Activated T-cell treated with anti-CD3 and anti-CD28 coated beads, Interleukin-2, amount 50 U/mL, for 24 hours (primary cell): Measurements from ENCODE around the gene FAM240A.
A peak's percentile ranks its signal among the peaks of the same experiment; 100 is the strongest.

ENCODE experiments used
- DNase-seq: peaks from one replicate; pipeline ENCODE4 v3.0.0-alpha.2; 2020
- H3K27ac Mint-ChIP-seq: 2 replicates; pipeline ENCODE4 v1.8.0; 2020; ENCODE audit warnings: mild to moderate bottlenecking, mixed read lengths
- H3K27me3 Mint-ChIP-seq: 2 replicates; pipeline ENCODE4 v1.8.0; 2020; ENCODE audit warnings: mixed read lengths
- H3K36me3 Mint-ChIP-seq: 2 replicates; pipeline ENCODE4 v1.8.0; 2020; ENCODE audit warnings: low read depth, mixed read lengths
- H3K4me1 Mint-ChIP-seq: 2 replicates; pipeline ENCODE4 v1.8.0; 2020; ENCODE audit warnings: low read depth, mixed read lengths
- H3K4me3 Mint-ChIP-seq: 2 replicates; pipeline ENCODE4 v1.8.0; 2020; ENCODE audit warnings: mild to moderate bottlenecking, moderate library complexity, mixed read lengths
- H3K9me3 Mint-ChIP-seq: 2 replicates; pipeline ENCODE4 v1.8.0; 2020; ENCODE audit warnings: mixed read lengths

The FAM240A gene

GRCh38 chr3:46660003-46660402, 47.7 kb downstream of the FAM240A start:
- Mint-ChIP-seq H3K4me3 (no peak overlapping the region), H3K27ac (no peak overlapping the region), H3K9me3 (no peaks in the 10 kb centered on the region), H3K36me3 (no peaks in the 10 kb centered on the region), H3K4me1 (no peaks in the 10 kb centered on the region), H3K27me3 (no peaks in the 10 kb centered on the region)
- DNase-seq = peak; percentile 17

- DNase-seq = peak; percentile 27
- Mint-ChIP-seq H3K27ac (no peak overlapping the region), H3K27me3 (no peaks in the 10 kb centered on the region), H3K36me3 (no peaks in the 10 kb centered on the region), H3K4me1 (no peaks in the 10 kb centered on the region), H3K9me3 (no peaks in the 10 kb centered on the region), H3K4me3 (no peak overlapping the region)
Observed at GRCh38 chr3:46660543-46661523, 48.5 kb downstream of the FAM240A start.

GRCh38 chr3:46661776-46662766, 49.7 kb downstream of the FAM240A start:
- Mint-ChIP-seq H3K4me1 (no peaks in the 10 kb centered on the region), H3K36me3 (no peaks in the 10 kb centered on the region), H3K9me3 (no peaks in the 10 kb centered on the region), H3K27me3 (no peaks in the 10 kb centered on the region), H3K4me3 (no peak overlapping the region), H3K27ac (no peak overlapping the region)
- DNase-seq = no peak

GRCh38 chr3:46662771-46663551, 50.6 kb downstream of the FAM240A start:
- Mint-ChIP-seq H3K27me3 (no peaks in the 10 kb centered on the region), H3K4me1 (no peaks in the 10 kb centered on the region), H3K4me3 (no peak overlapping the region), H3K36me3 (no peaks in the 10 kb centered on the region), H3K27ac (no peak overlapping the region), H3K9me3 (no peaks in the 10 kb centered on the region)
- no peak for DNase-seq

GRCh38 chr3:46663591-46664135, 51.3 kb downstream of the FAM240A start:
- DNase-seq = peak; percentile 25
- Mint-ChIP-seq H3K4me3 (no peak overlapping the region), H3K27me3 (no peaks in the 10 kb centered on the region), H3K9me3 (no peaks in the 10 kb centered on the region), H3K4me1 (no peaks in the 10 kb centered on the region), H3K36me3 (no peaks in the 10 kb centered on the region), H3K27ac (no peak overlapping the region)

GRCh38 chr3:46664188-46664970, 52.1 kb downstream of the FAM240A start:
- Mint-ChIP-seq H3K36me3 (no peaks in the 10 kb centered on the region), H3K4me1 (no peaks in the 10 kb centered on the region), H3K27me3 (no peaks in the 10 kb centered on the region), H3K9me3 (no peaks in the 10 kb centered on the region), H3K27ac (no peak overlapping the region), H3K4me3 (no peak overlapping the region)
- peak; percentile 20 for DNase-seq

GRCh38 chr3:46664971-46665762, 52.8 kb downstream of the FAM240A start:
- Mint-ChIP-seq H3K4me3 (no peak overlapping the region), H3K27me3 (no peaks in the 10 kb centered on the region), H3K27ac (no peak overlapping the region), H3K36me3 (no peaks in the 10 kb centered on the region), H3K9me3 (no peaks in the 10 kb centered on the region), H3K4me1 (no peaks in the 10 kb centered on the region)
- DNase-seq = no peak

- H3K27me3 Mint-ChIP-seq = no peaks in the 10 kb centered on the region
- H3K36me3 Mint-ChIP-seq = no peaks in the 10 kb centered on the region
- H3K4me1 Mint-ChIP-seq = no peaks in the 10 kb centered on the region
- no peaks in the 10 kb centered on the region for H3K9me3 Mint-ChIP-seq
- no peak overlapping the region for H3K4me3 Mint-ChIP-seq
- DNase-seq = no peak
- no peak overlapping the region for H3K27ac Mint-ChIP-seq
Observed at GRCh38 chr3:46665763-46666452, 53.6 kb downstream of the FAM240A start.

GRCh38 chr3:46666453-46666845, 54.1 kb downstream of the FAM240A start:
- DNase-seq = no peak
- Mint-ChIP-seq H3K4me1 (no peaks in the 10 kb centered on the region), H3K27ac (no peak overlapping the region), H3K36me3 (no peaks in the 10 kb centered on the region), H3K4me3 (no peak overlapping the region), H3K27me3 (no peaks in the 10 kb centered on the region), H3K9me3 (no peaks in the 10 kb centered on the region)

- Mint-ChIP-seq H3K27me3 (no peaks in the 10 kb centered on the region), H3K36me3 (no peaks in the 10 kb centered on the region), H3K4me3 (no peak overlapping the region), H3K4me1 (no peaks in the 10 kb centered on the region), H3K27ac (no peak overlapping the region), H3K9me3 (no peaks in the 10 kb centered on the region)
- DNase-seq = no peak
Observed at GRCh38 chr3:46667061-46667621, 54.8 kb downstream of the FAM240A start.

GRCh38 chr3:46667657-46668056, 55.3 kb downstream of the FAM240A start:
- Mint-ChIP-seq H3K27ac (no peak overlapping the region), H3K9me3 (no peaks in the 10 kb centered on the region), H3K4me1 (no peaks in the 10 kb centered on the region), H3K27me3 (no peaks in the 10 kb centered on the region), H3K36me3 (no peaks in the 10 kb centered on the region), H3K4me3 (no peak overlapping the region)
- DNase-seq = peak; percentile 18

GRCh38 chr3:46668116-46668515, 55.8 kb downstream of the FAM240A start:
- Mint-ChIP-seq H3K36me3 (no peaks in the 10 kb centered on the region), H3K4me3 (no peak overlapping the region), H3K27me3 (no peaks in the 10 kb centered on the region), H3K4me1 (no peaks in the 10 kb centered on the region), H3K27ac (no peak overlapping the region), H3K9me3 (no peaks in the 10 kb centered on the region)
- peak; percentile 18 for DNase-seq
